Neural cell (in vitro differentiated cells): ENCODE results near the gene CDH4.

Source experiments
- EP300 ChIP-seq: fragments of 450-650 bp; conservative IDR thresholded peaks from 2 replicates; pipeline ENCODE4 v1.6.1; 2014; ENCODE audit warnings: antibody characterized with exemption, mild to moderate bottlenecking, moderate library complexity; ENCODE audit not compliant: poor library complexity, severe bottlenecking
- EZH2 ChIP-seq: fragments of 200-600, 300-800 bp; shearing (Covaris generic), sonication (generic); IDR thresholded peaks from 2 replicates; pipeline ENCODE4 v1.6.1; 2014; ENCODE audit warnings: antibody characterized with exemption, low read length, borderline replicate concordance, mild to moderate bottlenecking; ENCODE audit not compliant: insufficient read depth, poor library complexity, severe bottlenecking
- MXI1 ChIP-seq: fragments of 450-650 bp; conservative IDR thresholded peaks from 2 replicates; pipeline ENCODE4 v1.6.1; 2014; ENCODE audit warnings: antibody characterized with exemption, mild to moderate bottlenecking; ENCODE audit not compliant: poor library complexity, severe bottlenecking
- POLR2AphosphoS5 ChIP-seq: IDR thresholded peaks from 2 replicates; pipeline ENCODE4 v1.6.1; 2012
- RAD21 ChIP-seq: fragments of 450-650 bp; conservative IDR thresholded peaks from 2 replicates; pipeline ENCODE4 v1.6.1; 2014; ENCODE audit warnings: antibody characterized with exemption, mild to moderate bottlenecking, moderate library complexity
- TF ChIP-seq, protein P1 (sequence below): fragments of 450-650 bp; IDR thresholded peaks from 2 replicates; pipeline ENCODE4 v1.5.1; 2014; ENCODE audit warnings: antibody characterized with exemption, mild to moderate bottlenecking, moderate library complexity; ENCODE audit not compliant: poor library complexity, severe bottlenecking

DNA sequence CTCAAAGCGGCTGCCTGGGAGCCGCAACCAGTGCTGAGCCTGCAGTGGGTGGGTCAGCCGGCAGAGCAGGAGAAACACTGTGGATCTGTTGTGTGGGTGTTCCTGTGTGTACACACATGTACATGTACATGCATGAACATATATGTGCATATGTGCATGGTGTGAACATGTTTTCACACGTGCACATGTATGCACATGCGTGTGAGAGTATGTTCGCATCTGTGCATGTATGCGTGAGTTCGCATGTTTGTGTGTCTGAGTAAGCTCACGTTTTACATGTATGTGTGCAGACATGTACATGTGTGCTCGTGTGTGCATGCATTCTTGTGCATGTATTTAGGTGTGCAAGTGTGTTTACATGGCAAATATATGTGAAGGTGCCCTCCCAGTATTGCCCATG, 302.6 kb downstream of the CDH4 start:
- TF ChIP-seq, protein P1, sequence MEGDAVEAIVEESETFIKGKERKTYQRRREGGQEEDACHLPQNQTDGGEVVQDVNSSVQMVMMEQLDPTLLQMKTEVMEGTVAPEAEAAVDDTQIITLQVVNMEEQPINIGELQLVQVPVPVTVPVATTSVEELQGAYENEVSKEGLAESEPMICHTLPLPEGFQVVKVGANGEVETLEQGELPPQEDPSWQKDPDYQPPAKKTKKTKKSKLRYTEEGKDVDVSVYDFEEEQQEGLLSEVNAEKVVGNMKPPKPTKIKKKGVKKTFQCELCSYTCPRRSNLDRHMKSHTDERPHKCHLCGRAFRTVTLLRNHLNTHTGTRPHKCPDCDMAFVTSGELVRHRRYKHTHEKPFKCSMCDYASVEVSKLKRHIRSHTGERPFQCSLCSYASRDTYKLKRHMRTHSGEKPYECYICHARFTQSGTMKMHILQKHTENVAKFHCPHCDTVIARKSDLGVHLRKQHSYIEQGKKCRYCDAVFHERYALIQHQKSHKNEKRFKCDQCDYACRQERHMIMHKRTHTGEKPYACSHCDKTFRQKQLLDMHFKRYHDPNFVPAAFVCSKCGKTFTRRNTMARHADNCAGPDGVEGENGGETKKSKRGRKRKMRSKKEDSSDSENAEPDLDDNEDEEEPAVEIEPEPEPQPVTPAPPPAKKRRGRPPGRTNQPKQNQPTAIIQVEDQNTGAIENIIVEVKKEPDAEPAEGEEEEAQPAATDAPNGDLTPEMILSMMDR = no peak
- TF ChIP-seq POLR2AphosphoS5 = no peak
- no peak for TF ChIP-seq RAD21
- no peak for TF ChIP-seq EZH2
- TF ChIP-seq MXI1 = no peak
- no peak for TF ChIP-seq EP300
